ENCODE data around the gene CRIM1. TPM values are rescaled to one million over a fixed set of nuclear protein-coding genes. Genes with fewer than 3 reads are reported as not detected.

Gene CRIM1
- total RNA-seq, 1 donor from 2014 or later: 41.2 TPM

- no peak for DNase-seq (ENCODE audit: low read depth)
These were observed 68.1 kb downstream of the CRIM1 start for GRCh38 chr2:36423619-36424120.

DNA sequence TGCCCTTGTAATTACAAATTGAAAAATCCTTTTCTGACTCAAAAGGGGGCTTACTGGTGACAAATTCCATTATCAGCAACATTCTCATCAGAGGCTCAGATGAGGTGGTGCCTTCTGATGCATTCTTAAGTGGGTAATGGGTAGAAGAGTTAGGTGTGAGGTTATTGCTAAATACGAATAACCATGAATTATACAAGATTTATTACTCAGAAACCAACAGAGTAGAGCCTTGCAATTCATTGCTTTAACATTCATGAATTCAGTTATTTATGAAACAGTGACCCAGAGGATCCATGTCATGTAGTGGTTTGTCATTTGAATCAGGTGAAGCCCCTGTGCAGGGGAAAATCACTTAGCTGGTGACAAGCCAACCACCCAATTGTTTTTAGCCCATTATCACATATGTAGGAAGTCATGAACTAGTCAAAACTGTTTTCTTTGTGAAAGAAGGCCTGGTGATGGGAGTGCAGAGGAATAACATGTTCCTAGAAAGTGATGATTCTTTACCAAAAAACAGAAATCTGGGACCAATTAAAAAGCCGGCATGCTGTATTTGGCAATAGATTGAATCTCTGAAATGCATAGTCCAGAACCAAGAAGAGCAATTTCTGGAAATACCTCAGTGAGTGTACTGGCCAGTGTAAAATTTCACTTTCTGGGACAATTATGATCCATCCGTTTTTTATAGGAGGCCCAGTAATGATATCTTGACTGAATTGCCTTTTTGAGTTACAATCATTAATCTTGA, 70.2 kb downstream of the CRIM1 start:
- DNase-seq (ENCODE audit: low read depth): no peak

DNA sequence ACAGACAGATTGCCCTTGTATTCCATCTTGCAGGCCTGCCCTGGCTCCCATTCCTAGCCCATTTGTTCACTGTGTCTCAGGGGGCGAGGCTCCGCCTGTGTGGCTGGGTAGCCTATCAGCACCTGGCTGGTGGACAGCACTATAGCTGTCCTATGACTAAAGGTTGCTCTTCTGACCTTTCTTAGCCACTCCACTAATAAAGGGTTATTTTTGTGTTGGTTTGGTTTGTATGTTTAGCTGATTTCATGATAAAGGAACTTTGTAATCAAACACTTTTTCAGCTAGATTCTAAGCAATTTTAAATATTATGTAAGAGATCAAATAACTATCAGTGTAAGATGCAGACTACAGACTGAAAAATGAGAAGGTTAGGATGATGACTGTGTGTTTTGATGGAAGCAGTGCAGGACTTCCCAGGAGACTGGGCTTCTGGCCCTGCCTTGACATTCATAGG, 72.2 kb downstream of the CRIM1 start:
- peak; percentile 37 for DNase-seq (ENCODE audit: low read depth)

- DNase-seq (ENCODE audit: low read depth): no peak
These were observed 75.0 kb downstream of the CRIM1 start for GRCh38 chr2:36430549-36430948.

DNA sequence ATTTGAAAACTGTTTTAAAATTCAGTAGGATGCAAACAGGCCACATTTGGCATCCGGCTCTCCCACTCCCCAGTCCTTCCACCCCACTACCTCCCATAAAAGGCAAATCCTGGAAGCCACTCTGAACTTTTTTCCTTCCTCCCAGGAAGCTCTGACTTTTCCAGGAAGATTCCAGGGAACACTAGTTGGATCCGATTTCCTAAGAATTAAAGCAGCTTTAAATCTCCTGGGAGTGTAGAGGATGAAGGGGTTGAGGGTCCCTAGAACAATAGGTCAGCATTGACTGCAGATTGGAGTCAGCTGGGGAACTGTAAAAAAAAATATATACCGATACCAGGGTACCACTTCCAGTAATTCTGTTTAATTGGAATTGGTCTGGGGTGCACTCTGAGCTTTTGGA, 76.9 kb downstream of the CRIM1 start:
- no peak for DNase-seq (ENCODE audit: low read depth)

DNA sequence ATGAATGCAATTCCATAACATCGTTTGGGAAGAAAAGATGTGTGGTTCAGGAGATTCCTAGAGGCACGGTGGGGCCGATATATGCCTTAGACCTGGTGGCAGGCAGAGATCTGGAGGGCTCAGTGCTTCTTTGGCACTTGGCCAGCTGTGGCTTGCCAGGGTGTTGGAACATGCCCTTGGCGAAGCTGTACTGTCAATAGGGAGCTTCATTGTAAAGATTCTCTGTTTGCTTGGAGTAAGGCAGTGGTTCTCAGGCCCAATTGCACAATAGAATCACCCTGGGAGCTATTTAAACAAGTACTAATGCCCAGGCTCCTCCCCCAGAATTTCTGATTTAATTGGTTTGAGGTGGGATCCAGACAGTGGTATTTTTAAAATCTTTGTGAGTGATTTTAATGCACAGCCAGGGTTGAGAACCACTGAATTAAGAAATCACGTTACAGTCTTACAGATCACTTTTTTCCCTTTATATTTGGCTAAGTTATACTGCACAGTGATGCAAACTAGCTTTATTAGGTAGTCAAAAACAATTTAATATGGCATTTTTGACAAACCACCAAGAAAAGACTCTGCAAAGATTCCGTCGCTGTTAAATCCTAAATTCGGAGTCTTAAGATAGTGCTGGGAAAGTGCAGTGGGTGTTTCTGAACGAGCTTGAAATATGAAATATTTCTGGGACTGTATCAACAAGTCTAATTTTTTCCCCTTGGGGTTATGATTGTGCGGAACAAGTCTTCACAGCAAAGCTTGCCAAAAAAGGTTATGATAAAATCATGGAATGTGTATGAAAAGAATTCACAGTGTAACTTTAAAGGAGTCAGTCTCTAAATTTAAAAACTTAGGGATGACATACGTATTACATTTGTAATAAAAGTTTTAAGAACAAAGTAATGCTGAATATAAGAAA, 78.0 kb downstream of the CRIM1 start:
- DNase-seq (ENCODE audit: low read depth): peak; percentile 23

DNA sequence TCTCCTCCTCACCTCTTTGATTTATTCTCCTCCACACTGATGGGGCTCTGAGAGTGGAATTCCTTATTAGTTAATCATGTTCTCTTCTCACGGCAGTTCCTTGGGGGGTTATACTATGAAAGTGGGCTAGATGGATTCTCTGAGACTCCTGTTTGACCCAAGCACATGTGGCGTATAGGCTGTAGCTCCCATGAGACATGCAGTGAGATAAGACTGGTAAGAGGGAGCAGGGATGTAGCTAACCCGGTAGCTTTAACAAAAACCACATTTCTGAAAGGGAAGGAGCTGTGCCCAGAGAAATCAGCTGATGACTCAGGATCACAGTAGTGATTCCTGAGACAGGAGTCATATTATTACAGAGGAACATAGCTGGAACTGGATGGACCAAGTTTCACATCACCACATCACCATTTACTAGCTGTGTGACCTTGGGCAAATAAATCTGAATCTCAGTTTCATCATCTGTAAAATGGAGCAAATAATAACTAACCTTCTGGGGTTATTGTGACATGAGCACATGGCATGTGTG, 82.9 kb downstream of the CRIM1 start:
- peak; percentile 79 for DNase-seq (ENCODE audit: low read depth)

GRCh38 chr2:36439084-36439483, 83.5 kb downstream of the CRIM1 start:
- DNase-seq (ENCODE audit: low read depth): no peak

DNA sequence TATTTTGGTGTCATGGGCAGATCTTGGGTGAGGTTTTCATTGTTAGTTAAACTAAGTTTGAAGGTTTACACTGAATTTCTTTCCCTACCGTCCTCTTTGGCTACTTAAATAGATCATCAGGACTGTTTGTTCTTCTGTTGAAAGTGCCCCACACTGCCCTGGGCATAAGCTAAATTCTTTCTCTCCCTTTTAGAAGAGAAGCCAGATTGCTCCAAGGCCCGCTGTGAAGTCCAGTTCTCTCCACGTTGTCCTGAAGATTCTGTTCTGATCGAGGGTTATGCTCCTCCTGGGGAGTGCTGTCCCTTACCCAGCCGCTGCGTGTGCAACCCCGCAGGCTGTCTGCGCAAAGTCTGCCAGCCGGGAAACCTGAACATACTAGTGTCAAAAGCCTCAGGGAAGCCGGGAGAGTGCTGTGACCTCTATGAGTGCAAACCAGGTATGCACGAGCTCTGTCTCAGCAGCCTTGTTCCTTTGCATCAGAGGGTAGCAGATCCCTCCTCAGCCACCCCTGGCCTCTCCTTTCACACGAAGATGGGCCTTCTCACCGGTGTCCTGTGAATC, 85.6 kb downstream of the CRIM1 start:
- DNase-seq (ENCODE audit: low read depth): no peak

DNA sequence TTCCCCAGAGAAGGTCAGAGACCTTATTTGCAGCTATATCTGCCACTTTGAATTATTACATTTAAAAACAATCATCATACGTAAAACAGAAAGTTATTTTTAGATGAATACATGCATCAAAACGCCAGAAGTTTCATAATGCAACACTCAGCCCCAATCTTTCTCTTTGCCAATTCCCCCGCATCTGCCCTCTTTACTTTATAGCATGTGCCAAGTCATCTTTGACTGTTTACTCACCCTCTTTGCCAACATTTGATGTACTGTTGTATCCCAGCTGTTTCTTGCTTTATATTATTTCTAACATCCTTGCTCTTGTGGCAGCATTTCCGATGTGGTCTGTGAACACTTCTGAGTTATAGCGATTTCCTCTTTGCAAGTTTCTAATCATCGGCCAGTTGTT, 86.2 kb downstream of the CRIM1 start:
- peak; percentile 39 for DNase-seq (ENCODE audit: low read depth)

DNA sequence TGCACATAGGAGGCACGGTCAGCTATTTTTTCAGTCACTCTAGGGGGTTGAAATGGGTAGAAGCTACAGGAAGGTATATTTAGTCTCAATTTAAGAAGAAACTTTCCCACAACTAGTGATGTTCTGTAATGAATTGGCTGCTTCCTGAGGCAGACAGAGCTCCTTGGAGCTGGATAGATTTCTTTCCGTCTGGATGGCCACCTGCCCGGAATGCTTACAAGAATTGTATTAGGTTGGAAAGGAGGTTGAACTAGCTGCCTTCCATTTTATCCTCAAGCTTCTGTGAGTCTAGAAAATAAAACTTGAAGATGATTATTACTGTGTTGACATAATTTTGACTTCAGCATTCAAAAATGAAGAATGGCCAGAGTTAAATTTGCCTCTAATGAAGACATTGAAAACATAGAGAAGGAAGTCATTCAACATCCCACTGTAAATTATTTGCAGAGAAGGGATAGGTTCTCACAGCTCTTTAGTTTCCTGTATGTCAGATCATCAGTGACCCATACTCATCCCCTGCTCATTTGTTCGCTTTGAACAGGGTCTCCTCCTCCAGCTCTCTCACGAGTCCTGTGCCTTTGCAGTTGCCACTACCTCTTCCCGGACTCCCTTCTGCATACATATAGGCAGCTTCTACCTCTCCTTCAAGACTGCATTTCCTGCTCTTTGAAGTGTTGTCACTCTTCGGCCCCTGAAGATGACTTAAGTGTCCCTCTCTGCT, 88.8 kb downstream of the CRIM1 start:
- DNase-seq (ENCODE audit: low read depth): no peak

- DNase-seq (ENCODE audit: low read depth): no peak
These were observed 89.7 kb downstream of the CRIM1 start for GRCh38 chr2:36445185-36445866.

GRCh38 chr2:36446294-36446693, 90.7 kb downstream of the CRIM1 start:
- no peak for DNase-seq (ENCODE audit: low read depth)

DNA sequence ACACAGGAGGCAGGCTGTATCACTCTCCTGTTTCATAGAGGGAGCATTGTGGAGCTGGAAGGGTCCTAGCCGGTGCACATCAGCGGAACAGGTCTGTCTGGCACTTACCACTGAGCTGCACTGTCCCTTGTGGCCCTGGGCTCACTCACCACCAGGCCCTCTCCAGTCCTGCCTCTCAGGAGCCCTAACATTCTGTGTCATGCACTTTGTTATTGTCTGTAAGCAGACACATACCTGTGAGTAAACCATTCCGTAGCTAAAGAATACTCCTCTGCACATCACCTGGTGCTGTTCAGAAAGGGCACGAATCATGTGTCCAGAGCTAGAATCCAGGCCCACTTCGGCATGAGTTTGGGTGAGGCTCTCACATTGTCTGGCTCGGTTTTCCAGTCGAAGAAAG, 93.6 kb downstream of the CRIM1 start:
- no peak for DNase-seq (ENCODE audit: low read depth)

GRCh38 chr2:36449943-36450392, 94.4 kb downstream of the CRIM1 start:
- no peak for DNase-seq (ENCODE audit: low read depth)

DNA sequence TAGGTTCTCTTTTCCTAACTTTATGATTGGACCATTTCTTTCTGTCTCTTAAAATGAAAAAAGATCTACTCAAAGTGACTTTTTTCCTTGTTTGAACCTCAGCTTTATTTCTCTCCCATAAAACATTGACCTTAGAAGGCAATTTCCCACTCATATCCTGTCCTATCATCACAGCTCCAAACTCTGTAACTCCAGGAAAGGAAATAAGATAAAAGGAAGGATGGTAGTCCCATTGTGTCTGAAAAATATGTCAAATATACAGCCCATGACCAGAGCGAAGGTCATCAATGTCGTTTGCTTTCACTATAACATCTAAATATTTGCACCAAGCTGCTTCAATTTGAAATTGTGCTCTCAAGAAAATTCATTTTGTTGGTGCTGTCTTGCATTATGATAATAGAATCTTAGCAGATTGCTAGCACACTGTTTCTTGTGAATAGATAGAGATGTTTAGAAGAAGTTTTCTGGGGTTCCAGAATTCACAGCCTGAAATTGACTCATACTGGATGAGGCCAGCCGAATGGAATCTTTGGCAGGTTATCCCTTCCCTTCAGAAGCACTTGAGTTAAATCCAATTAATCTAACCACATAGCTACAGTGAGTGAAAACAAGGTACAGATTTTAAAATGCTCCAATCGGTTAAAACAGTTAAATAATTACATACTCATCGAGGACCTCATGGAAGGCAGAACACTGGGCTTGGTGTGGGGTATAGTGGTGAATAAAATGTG, 95.1 kb downstream of the CRIM1 start:
- peak; percentile 53 for DNase-seq (ENCODE audit: low read depth)

- no peak for DNase-seq (ENCODE audit: low read depth)
These were observed 95.9 kb downstream of the CRIM1 start for GRCh38 chr2:36451512-36451911.

GRCh38 chr2:36452260-36452659, 96.7 kb downstream of the CRIM1 start:
- no peak for DNase-seq (ENCODE audit: low read depth)

DNA sequence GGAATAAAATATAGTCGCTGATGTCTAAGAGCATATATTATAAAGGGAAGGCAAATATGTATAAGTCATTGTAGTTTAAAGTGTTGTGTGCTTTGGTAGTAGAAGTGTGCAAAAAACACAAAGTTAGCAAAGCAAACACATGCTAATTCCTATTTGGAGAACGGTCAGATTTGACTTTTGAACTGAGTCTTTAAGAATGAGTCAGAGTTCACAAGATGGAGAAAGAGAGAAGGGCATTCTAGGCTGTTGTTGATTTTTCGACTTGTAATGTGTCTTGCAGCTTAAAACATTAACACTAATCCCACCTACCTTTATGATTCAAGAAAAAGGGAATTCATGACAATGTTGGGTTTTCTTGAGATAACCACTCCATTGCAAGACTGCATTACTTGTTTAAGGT, 98.1 kb downstream of the CRIM1 start:
- DNase-seq (ENCODE audit: low read depth): no peak

DNA sequence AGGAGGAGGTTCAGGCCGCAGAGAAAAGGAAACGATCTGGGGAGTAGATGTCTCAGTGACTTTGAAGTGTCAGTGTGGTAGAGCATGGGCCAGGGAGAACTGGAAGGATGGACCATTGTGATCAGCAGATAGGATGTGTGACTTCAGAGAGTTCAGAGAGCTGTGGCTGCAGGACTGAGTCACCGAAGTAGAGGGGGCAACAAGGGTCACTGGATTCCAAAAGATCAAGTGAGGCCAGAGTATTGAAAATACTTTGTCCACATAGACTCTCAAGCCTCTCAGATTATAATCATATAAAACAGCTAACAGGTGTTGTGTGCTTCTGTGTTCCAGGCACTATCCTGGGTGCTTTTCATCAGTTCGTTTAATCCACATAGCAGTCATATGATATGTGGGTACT, 99.4 kb downstream of the CRIM1 start:
- DNase-seq (ENCODE audit: low read depth): no peak
